GM12872 (cell line): ENCODE measurements around the gene ATL3.

ENCODE experiments used
- TF ChIP-seq, protein P1 (sequence below): IDR thresholded peaks from 3 replicates; pipeline ENCODE4 v1.5.1; 2011; ENCODE audit warnings: low read depth, mild to moderate bottlenecking, low read length, moderate library complexity; ENCODE audit not compliant: insufficient read depth

The ATL3 gene

DNA sequence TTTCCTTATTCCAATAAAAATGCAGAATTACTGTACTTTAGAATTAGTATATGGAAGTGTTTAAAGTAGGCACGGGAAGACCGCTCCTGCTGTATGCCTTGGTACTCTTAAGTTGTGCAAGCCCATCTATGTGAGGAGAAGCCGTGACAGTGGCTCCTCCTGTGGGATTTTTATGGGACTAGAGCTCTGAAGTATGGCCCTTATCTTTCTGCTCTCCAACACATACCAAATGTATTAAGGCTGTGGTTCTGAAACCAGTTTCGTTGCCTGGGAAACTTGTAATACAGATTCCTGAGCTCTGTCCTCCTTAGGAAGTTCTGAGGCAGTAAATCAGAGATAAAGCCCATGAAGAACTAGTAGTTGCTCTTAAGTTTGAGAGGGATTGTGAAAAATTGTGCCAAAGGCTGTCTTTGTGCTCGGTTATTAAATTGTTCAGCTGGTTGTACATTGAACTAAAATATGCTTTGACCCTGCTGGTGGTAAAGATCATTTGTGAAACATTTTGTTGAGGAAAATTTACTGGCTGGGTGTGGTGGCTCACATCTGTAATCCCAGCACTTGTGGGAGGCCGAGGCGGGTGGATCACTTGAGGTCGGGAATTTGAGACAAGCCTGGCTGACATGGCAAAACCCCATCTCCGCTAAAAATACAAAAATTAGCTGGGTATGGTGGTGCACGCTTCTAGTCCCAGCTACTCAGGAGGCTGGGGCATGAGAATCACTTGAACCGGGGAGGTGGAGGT lies 39.5 kb upstream of the ATL3 start:
- TF ChIP-seq, protein P1, sequence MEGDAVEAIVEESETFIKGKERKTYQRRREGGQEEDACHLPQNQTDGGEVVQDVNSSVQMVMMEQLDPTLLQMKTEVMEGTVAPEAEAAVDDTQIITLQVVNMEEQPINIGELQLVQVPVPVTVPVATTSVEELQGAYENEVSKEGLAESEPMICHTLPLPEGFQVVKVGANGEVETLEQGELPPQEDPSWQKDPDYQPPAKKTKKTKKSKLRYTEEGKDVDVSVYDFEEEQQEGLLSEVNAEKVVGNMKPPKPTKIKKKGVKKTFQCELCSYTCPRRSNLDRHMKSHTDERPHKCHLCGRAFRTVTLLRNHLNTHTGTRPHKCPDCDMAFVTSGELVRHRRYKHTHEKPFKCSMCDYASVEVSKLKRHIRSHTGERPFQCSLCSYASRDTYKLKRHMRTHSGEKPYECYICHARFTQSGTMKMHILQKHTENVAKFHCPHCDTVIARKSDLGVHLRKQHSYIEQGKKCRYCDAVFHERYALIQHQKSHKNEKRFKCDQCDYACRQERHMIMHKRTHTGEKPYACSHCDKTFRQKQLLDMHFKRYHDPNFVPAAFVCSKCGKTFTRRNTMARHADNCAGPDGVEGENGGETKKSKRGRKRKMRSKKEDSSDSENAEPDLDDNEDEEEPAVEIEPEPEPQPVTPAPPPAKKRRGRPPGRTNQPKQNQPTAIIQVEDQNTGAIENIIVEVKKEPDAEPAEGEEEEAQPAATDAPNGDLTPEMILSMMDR: no peak

- TF ChIP-seq, protein P1: no peak
Measured at GRCh38 chr11:63709336-63709884, 38.2 kb upstream of the ATL3 start.

DNA sequence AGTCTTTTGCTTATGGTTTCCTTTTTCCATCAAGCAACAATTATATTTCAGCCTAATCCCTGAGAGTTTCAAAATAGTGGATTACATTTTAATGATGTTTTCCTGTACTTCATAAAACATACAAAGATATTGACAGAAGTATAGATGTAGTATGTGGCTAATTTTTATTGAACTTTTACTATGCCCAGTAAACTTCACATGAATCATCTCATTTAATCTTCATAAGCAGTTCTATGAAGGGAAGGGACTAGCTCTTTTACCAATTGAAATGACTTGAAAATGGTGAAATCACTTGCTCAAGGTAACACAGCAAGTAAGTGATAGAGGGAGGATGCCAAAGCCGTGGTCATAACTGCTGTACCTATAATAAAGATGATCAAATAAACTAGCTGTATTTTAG lies 37.6 kb upstream of the ATL3 start:
- TF ChIP-seq, protein P1: no peak

- TF ChIP-seq, protein P1: no peak
Measured at GRCh38 chr11:63705526-63705925, 34.4 kb upstream of the ATL3 start.

- TF ChIP-seq, protein P1: no peak
Measured at GRCh38 chr11:63699896-63700295, 28.7 kb upstream of the ATL3 start.

DNA sequence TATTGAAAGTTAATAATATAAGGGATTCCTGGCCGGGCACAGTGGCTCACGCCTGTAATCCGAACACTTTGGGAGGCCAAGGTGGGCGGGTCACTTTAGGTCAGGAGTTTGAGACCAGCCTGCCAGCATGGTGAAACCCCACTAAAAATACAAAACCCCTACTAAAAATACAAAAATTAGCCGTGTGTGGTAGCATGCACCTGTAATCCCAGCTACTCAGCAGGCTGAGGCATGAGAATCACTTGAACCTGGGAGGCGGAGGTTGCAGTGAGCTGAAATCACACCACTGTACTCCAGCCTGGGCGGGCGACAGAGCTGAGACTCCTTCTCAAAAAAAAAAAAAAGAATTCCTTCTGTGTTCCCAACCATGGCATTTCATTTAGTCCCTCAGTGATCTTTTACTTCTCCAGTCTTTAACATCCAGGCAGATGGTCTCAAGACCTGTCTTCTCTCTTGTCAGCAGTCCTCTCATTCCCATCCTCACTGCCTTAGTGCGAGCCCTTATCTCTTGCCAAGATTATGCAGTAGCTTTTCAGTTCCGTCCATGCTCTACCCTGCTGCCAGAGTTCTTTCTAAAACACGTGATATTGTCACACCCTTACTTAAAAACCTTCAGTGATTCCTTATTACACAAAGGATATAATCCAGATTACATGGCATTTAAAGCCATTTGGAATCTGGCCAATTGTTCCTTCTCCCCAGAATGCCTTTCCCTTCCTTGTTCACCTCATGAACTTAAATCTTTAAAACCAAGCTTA lies 28.0 kb upstream of the ATL3 start:
- TF ChIP-seq, protein P1: no peak

DNA sequence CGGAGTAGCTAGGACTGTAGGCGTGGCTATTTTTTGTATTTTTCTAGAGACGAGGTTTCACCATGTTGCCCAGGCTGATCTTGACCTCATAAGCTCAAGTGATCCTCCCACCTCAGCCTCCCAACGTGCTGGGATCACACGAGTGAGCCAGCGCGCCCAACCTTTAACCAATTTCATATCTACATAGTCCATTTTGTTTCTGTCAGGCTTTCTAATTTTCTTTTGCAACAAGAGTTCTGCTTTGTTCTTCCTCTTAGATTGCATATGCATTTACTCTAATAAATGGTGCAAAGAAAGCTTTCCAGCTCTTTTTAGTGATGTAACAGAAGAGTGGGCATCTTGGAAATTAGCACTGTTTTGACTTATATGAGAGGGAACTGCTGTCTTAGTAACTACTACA lies 23.4 kb upstream of the ATL3 start:
- TF ChIP-seq, protein P1: no peak
